Endothelial cell (in vitro differentiated cells): ENCODE data around the gene LCORL. TPM values are rescaled to one million over a fixed set of nuclear protein-coding genes. Genes with fewer than 3 reads are reported as not detected.

Experiments used
- DNase-seq: peaks from one replicate; pipeline ENCODE4 v3.0.0; 2021; ENCODE audit warnings: low spot score
- H3K27ac Mint-ChIP-seq: one replicate; pipeline ENCODE4 v1.8.0; 2021; ENCODE audit warnings: mixed read lengths, inconsistent platforms; ENCODE audit not compliant: unreplicated experiment
- H3K27me3 Mint-ChIP-seq: one replicate; pipeline ENCODE4 v1.8.0; 2021; ENCODE audit warnings: mild to moderate bottlenecking, moderate library complexity, mixed read lengths, inconsistent platforms; ENCODE audit not compliant: unreplicated experiment
- H3K36me3 Mint-ChIP-seq: one replicate; pipeline ENCODE4 v1.8.0; 2021; ENCODE audit warnings: mild to moderate bottlenecking, low read depth, mixed read lengths, inconsistent platforms; ENCODE audit not compliant: unreplicated experiment
- H3K4me1 Mint-ChIP-seq: one replicate; pipeline ENCODE4 v1.8.0; 2021; ENCODE audit warnings: mild to moderate bottlenecking, mixed read lengths, inconsistent platforms; ENCODE audit not compliant: unreplicated experiment
- H3K4me3 Mint-ChIP-seq: one replicate; pipeline ENCODE4 v1.8.0; 2021; ENCODE audit warnings: mild to moderate bottlenecking, mixed read lengths, inconsistent platforms; ENCODE audit not compliant: unreplicated experiment
- H3K9me3 Mint-ChIP-seq: one replicate; pipeline ENCODE4 v1.8.0; 2021; ENCODE audit warnings: mixed read lengths, inconsistent platforms; ENCODE audit not compliant: unreplicated experiment
- long read RNA-seq: library from polyadenylated mRNA; unstranded; transcript quantifications from one replicate; pipeline ENCODE4 v2.0.0, GENCODE V29; 2020; ENCODE audit not compliant: unreplicated experiment
- total RNA-seq: library from RNA; stranded (reverse); fragmentation: NEBNext Ultra II Directional; extraction: Animal tissue kit (Norgen Biotek cat#: 25700); gene quantifications from one replicate; pipeline ENCODE4 v1.2.1, GENCODE V29; 2021; ENCODE audit not compliant: unreplicated experiment
- TF ChIP-seq, protein P1 (sequence below): fragments of 200-600 bp; sonication (generic); IDR thresholded peaks from one replicate; pipeline ENCODE4 v1.5.0; 2021; ENCODE audit warnings: antibody characterized with exemption; ENCODE audit not compliant: unreplicated experiment

LCORL gene
- total RNA-seq = 18.4 TPM
- long read RNA-seq, partial matches to known transcripts = 0 of 3 reads
- long read RNA-seq, other reads (novel, unspliced or antisense) = 3 of 3 reads

DNA sequence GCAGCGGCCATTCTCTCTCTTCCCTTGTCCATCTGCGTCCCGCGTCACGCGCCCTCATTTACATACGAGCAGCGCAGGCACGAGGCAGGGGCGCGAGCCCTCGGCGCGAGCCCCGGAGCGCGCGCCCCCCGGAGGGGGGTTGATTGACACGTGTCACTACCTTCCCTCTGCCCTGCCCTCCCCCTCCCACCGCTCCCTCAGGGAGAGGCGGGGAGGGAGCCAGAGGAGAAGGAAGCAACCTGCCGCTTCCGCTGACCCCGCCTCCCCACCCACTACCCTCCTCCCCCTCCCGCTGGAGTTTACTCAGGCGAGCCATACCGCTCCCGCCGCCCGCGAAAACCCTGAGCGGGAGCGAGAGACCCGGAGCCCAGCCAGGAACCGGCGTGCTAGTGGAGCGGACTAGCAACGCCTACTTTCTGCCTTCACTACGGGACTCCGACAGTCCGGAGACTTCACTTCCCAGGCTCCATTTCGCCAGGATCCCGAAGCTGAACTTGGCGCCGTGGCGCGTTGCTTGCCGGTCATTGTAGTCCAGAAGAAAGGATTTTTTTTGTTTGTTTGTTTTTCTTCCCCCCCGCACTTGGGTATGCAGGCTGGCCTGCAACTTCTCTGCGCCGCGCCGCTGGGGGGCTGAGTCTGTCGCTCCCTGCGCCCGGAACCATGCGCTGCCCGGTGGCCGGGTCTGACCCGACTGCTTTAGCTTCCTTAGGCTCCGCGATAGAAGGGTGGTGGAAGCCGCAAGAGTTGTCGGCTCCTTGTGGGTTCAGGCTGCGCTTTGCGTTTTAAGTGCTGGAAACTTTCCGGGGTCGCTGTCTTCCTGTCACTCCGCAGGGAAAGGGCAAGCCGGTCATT is at the start of gene LCORL:
Gene LCORL (minus strand): TSS at position 36 of the 852 bp plus-strand sequence. CDS start 4 bp downstream, at position 32.
- H3K36me3 Mint-ChIP-seq = peaks cover 7% of the 10 kb centered on the region
- TF ChIP-seq, protein P1, sequence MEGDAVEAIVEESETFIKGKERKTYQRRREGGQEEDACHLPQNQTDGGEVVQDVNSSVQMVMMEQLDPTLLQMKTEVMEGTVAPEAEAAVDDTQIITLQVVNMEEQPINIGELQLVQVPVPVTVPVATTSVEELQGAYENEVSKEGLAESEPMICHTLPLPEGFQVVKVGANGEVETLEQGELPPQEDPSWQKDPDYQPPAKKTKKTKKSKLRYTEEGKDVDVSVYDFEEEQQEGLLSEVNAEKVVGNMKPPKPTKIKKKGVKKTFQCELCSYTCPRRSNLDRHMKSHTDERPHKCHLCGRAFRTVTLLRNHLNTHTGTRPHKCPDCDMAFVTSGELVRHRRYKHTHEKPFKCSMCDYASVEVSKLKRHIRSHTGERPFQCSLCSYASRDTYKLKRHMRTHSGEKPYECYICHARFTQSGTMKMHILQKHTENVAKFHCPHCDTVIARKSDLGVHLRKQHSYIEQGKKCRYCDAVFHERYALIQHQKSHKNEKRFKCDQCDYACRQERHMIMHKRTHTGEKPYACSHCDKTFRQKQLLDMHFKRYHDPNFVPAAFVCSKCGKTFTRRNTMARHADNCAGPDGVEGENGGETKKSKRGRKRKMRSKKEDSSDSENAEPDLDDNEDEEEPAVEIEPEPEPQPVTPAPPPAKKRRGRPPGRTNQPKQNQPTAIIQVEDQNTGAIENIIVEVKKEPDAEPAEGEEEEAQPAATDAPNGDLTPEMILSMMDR = no peak
- peak within 1 kb of the TSS; percentile 96 for H3K27ac Mint-ChIP-seq
- H3K9me3 Mint-ChIP-seq = no peaks in the 10 kb centered on the region
- H3K27me3 Mint-ChIP-seq = peaks cover 20% of the 10 kb centered on the region
- H3K4me1 Mint-ChIP-seq = peaks cover 12% of the 10 kb centered on the region
- peak; percentile 89 for DNase-seq
- peak within 1 kb of the TSS; percentile 99 for H3K4me3 Mint-ChIP-seq

DNA sequence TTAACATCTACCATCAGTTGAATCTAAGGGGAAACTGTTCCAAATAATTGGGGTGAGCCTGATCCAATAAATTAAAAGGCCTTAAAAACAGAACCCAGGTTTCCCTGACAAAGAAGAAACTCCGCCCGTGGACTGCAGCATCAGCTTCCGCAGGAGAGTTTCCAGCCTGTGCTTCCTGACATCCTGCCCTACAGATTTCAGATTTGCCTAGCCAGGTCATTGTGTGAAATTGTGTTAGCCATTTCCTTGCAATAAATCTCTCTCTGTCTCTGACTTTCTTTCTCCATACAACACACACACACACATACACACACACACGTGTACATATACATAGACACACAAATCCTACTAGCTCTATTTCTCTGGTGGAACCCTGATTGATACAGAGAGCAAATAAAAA is 48.3 kb upstream of the LCORL start:
- peaks cover 1% of the 10 kb centered on the region for H3K27me3 Mint-ChIP-seq
- TF ChIP-seq, protein P1 = no peak
- H3K27ac Mint-ChIP-seq = peak overlapping the region; percentile 14
- H3K4me3 Mint-ChIP-seq = no peak overlapping the region
- H3K4me1 Mint-ChIP-seq = peaks cover 7% of the 10 kb centered on the region
- no peak for DNase-seq
- no peaks in the 10 kb centered on the region for H3K36me3 Mint-ChIP-seq
- H3K9me3 Mint-ChIP-seq = no peaks in the 10 kb centered on the region

DNA sequence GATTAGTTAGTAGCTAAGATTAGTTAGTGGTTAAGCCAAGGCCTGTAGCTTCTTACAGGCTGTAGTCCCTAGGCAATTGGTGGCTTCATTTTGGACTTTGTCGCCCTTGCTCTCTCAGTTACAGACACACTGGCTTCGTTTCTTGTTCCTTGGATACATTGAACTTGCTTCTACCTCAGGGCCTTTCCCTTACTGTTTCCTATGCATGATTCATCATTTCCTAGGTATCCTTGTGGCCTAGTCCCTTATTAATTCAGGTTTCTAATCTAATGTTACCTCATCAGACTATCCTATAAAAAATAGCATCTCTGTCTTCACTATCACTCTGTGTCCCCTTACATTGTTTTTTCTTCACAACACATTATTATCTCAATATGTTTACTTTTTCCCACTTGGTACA is 45.5 kb upstream of the LCORL start:
- H3K4me3 Mint-ChIP-seq = no peak overlapping the region
- DNase-seq = no peak
- peaks cover 7% of the 10 kb centered on the region for H3K4me1 Mint-ChIP-seq
- no peaks in the 10 kb centered on the region for H3K36me3 Mint-ChIP-seq
- H3K27ac Mint-ChIP-seq = no peak overlapping the region
- H3K27me3 Mint-ChIP-seq = peaks cover 1% of the 10 kb centered on the region
- TF ChIP-seq, protein P1 = no peak
- peaks cover 8% of the 10 kb centered on the region for H3K9me3 Mint-ChIP-seq

DNA sequence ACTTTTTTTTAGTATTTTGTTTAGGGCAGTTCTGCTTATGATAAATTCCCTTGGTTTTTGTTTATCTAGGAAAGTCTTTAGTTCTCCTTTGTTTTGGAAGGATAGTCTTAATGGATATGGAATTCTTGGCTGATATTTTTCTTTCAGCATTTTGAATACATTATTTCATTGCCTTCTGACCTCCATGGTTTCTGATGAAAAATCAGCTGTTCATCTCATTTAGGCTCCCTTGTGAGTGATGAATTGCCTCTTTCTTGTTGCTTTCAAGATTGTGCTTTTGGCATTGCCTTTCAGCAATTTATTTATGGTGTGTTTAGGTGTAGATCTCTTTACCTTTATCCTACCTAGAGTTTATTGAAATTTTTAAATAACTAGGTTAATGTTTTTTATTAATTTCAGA is 41.5 kb upstream of the LCORL start:
- H3K9me3 Mint-ChIP-seq = peaks cover 8% of the 10 kb centered on the region

More for the DNA sequence above, 41.5 kb upstream of the LCORL start:
- no peak for DNase-seq
- no peaks in the 10 kb centered on the region for H3K4me1 Mint-ChIP-seq
- TF ChIP-seq, protein P1 = no peak
- no peak overlapping the region for H3K27ac Mint-ChIP-seq
- H3K27me3 Mint-ChIP-seq = no peaks in the 10 kb centered on the region
- H3K36me3 Mint-ChIP-seq = no peaks in the 10 kb centered on the region
- H3K4me3 Mint-ChIP-seq = no peak overlapping the region
